Umbilical cord (tissue), 2 donors: ENCODE measurements around the gene VSTM2L. TPM values are rescaled to one million over a fixed set of nuclear protein-coding genes. Genes with fewer than 3 reads are reported as not detected.

Experiments used
- DNase-seq: peaks from one replicate; pipeline ENCODE4 v3.0.0-alpha.2; 2015; ENCODE audit warnings: low spot score
- total RNA-seq: library from RNA; depleted of rRNA; stranded (reverse); fragments of >200 nt; gene quantifications from one replicate; pipeline ENCODE4 v1.2.3, GENCODE V29; 2014; ENCODE audit warnings: low replicate concordance; ENCODE audit not compliant: insufficient read depth

VSTM2L gene
- total RNA-seq, 1 donor from 2014 or later = not detected

DNA sequence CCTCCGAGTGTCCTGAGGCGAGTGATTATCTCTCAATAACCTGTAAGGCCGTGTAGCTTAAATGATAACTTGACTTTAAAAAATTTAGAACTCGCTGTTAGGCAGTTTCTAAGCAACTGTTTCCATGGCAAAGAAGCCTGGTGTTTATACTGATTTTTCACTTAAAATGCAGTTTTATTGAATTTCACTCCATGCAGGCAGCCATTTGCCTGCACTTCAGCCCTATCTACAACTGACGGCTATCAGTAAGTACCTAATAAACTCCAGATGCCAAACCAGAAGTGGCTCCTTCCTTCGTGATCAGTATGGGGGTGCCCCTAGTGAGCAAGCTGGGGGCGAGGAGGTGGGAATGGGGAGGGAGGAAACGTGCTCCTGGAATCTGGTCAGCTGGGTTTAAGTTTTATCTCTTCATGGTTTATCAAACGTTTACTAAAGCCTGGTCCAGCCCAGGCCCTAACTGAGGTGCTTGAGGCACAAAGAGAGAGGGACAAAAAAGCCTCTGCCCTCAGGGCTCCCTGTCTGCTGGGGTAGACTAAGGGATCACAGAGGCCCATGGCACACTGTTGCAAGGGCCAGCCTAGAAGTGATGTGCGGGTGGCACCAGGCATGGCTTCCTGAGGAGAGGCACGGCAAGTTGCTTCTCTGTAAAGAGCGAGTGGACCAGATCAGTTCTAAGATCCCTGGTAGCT, 84.8 kb downstream of the VSTM2L start:
- DNase-seq = peak; percentile 61

DNA sequence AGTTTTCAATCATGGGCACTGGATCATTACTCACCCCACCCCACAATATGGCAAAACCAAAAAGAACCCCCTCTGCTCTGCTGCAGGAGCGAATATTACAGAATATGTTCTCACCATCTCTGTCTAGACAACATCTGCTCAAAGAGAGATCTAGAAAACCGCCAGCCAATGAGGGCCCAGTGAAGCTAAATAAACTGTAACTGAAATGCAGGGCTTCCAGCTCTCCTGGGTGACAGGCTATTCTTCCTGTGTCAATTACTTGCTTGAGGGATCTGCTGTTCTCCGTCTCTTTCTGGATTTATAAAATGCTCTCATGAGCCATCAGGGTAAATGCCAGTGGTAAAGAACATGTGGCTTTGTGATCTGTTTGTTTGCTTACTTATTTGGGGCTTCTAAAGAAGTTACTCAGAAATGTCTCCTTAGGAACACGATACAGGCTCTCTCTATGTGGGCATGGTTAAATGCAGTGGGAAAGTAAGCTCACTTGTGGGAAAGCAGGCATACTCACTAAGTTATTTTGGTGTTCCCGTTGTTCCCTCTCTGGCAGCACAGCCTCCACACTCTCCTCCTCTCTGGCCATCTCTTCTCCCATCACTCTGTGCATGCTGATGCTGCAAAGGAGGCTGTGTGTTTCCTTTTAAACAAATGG, 85.5 kb downstream of the VSTM2L start:
- no peak for DNase-seq

DNA sequence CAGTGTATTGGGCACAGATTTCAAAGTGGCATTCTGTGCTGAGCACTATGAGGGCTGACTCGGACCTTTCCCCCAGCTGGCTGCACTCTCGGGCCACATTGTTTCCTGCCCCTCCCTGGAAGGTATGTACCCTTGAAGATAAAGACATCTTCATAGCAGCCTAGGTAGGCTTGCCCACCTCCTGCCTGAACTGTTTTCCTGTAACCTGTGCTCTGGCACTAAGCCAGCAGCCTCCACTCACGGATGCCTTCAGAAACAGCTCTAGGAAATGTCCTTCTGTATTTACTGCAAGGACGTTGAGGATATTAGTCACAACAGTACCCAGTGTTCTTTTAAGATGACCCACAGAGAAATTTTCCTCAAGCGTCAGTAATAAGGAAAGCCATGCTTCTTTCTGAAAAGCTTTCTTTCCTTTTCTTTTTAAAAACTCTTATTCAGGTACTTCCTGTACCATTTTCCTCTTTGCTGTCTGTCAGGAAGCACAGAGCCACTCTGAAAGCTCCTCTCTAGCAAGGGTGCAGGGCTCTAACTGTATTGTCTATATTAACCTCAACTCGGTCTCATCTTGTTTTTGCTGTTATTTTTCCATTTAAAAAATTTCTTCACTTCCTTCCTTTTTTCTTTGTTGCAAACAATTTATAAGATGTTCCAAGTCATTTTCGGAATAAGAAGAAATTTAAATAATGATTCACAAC, 86.8 kb downstream of the VSTM2L start:
- peak; percentile 16 for DNase-seq

DNA sequence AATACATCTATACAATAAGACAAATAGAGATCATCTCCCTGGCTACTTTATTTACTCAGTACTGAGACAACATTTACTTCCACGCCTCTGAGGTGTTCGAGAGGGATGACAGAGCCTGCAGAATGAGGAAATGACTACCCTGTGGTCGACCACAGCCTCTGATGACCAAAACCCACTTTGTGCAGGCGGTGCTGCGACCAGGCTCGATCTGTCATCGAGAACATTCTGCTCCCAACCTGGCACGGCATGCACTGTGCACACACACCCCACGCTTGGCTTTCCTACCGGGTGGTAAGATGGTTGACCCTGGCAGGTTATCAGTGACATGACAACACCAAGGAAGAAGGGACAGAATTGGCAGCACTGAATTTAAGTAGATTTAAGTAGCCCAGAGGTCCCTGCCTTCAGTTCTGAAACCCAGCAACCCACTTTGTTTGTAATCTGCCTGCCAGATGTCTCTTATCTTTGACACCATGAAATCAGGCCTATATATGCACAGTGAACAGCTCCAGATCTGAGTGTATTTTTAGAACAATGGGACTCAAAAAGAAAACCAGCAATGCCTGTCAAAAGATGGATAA, 87.7 kb downstream of the VSTM2L start:
- peak; percentile 72 for DNase-seq

DNA sequence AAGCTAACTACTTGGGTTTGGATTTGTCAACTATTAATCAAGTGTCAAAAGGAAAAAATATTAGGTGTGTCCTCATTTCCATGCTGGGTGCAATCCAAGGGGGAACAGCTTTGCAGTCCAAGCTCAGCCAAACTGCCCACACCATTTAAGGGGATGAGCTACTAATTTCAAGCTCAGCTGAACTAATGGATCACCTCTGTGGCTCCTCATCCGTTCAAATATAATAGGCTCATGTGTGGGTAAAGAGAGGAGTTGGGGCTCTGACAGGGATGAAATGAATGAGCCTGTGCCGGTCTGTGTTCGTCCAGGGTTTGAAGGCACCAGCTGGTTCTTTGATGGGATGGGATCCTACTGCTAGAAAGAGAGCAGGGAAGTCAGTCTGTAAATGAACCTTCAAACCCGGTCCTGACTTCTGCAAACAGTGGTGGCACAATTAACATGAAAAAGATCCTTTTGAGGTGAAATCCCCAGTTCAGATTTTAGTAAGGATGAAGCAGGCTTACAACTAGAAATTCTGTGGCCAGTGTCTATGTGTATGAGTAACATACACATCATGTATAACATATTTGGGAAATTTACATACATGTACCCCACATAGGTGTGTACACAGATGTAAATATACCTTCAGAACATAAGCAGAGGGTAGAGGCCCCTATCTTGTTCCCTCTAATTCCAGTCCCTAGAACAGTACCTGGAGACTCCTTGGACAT, 88.4 kb downstream of the VSTM2L start:
- no peak for DNase-seq

DNA sequence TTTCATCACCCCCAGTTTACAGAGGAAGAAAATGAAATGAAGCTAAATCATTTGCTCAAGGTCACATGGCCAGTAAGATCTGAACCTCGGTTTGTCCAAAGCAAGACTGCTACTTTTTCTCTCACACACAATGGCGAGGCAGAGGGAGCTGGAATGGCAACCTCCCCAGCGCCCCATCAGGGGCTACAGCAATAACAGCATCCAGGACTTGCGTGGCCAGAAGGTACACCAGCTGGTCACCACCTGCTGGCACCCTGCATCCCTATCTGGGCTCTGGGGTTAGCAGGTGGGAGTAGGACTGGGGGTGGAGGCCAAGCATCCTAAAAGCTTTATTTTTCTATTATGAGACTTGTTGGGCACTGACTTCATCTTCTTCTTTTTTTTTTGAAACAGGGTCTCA, 89.0 kb downstream of the VSTM2L start:
- no peak for DNase-seq

DNA sequence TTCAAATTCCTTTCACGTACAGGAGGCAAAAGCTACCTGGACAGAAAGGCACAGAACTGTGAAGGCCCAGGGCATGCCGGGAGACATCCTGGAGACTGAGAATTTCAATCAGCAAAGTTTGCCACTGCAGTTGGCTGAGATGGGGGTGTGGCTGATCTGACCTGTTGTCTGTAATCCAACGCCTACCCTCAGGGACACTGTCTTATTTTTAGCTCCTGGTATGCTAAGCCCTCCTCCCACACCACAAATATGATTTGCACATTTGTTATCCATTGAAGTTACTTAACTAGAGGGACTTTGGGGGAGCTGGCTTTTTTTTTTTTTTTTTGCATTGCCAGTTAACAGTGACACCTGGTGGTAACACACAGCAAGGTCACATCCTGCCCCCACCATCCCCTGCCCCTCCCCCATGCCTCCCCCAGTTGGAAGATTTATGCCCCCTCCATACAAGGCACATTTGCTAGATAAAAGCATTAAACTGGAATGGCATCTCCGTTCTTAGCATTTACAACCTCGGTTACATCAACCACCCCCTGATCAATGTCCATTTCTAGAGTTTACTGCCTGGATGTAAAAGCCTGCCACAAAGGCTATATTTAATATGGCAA, 90.0 kb downstream of the VSTM2L start:
- peak; percentile 76 for DNase-seq

DNA sequence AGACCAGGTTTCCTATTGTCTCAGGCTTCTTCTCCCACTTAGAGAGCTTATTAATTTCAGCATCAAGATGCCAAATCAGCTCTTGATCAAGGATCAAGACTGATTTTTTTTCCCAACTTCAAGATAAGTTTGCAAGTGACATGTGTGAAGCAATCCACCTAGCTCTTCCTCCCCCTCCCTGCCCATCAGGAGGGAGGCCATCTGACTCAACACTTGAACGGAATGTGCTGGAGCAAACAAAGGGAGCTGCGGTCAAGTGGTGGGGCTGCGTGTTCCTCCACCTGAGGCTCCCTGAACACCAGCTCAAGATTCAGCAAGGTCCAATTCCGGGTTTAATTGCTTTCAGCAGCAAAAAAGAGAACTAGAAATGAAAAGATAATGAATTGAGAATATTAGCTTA, 91.6 kb downstream of the VSTM2L start:
- no peak for DNase-seq

Other genes with a start within 250 kb of the VSTM2L start
- gene CTNNBL1, start 209.1 kb upstream of the VSTM2L start, total RNA-seq = 26.2 TPM
- gene TTI1, start 130.3 kb downstream of the VSTM2L start, total RNA-seq = 13.5 TPM
- gene RPRD1B, start 130.6 kb downstream of the VSTM2L start, total RNA-seq = 96.8 TPM